A549 (cell line): Measurements from ENCODE around the gene CACNA1C.

Experiments
- EP300 ChIP-seq, 2 experiments: fragments of >200 bp; sonication (Bioruptor Twin); formaldehyde crosslinking; IDR thresholded peaks; 2 replicates in 1 of 2; 3 replicates in 1 of 2; pipeline ENCODE4 v1.6.1; 2016 to 2017
- MAFK ChIP-seq: fragments of 450-650 bp; IDR thresholded peaks from 2 replicates; pipeline ENCODE4 v1.6.1; 2014; ENCODE audit not compliant: partially characterized antibody
- MAZ ChIP-seq: fragments of 150-350 bp; IDR thresholded peaks from 2 replicates; pipeline ENCODE4 v1.6.1; 2014; ENCODE audit warnings: antibody characterized with exemption, low read depth, low read length, borderline replicate concordance
- NFE2L2 ChIP-seq: fragments of 150-350 bp; conservative IDR thresholded peaks from 2 replicates; pipeline ENCODE4 v1.6.1; 2014; ENCODE audit warnings: low read length
- POLR2A ChIP-seq: IDR thresholded peaks from 2 replicates; pipeline ENCODE4 v1.6.1; 2012; ENCODE audit warnings: mild to moderate bottlenecking, low read length
- POLR2AphosphoS2 ChIP-seq: conservative IDR thresholded peaks from 2 replicates; pipeline ENCODE4 v1.6.1; 2012; ENCODE audit warnings: low read length, improper control_type of control experiment, inconsistent platforms
- RAD21 ChIP-seq, 2 experiments: fragments of >200 bp in 1 of 2; sonication (Bioruptor Twin) in 1 of 2; formaldehyde crosslinking in 1 of 2; IDR thresholded peaks in 1 of 2; conservative IDR thresholded peaks in 1 of 2; 2 replicates in 1 of 2; 3 replicates in 1 of 2; pipeline ENCODE4 v1.6.1; 2012 to 2018; ENCODE audit warnings: inconsistent platforms in 1 of 2
- ZC3H11A ChIP-seq: fragments of 450-650 bp; IDR thresholded peaks from 2 replicates; pipeline ENCODE4 v1.6.1; 2014; ENCODE audit warnings: antibody characterized with exemption, mild to moderate bottlenecking
- TF ChIP-seq, protein P1 (sequence below): fragments of >200 bp; sonication (Bioruptor Twin); formaldehyde crosslinking; IDR thresholded peaks from 3 replicates; pipeline ENCODE4 v1.5.1; 2016
- TF ChIP-seq, protein P2 (sequence below): fragments of 200-600 bp; sonication (generic); IDR thresholded peaks from 2 replicates; pipeline ENCODE4 v1.6.1; 2016; ENCODE audit warnings: antibody characterized with exemption, mild to moderate bottlenecking, moderate library complexity

DNA sequence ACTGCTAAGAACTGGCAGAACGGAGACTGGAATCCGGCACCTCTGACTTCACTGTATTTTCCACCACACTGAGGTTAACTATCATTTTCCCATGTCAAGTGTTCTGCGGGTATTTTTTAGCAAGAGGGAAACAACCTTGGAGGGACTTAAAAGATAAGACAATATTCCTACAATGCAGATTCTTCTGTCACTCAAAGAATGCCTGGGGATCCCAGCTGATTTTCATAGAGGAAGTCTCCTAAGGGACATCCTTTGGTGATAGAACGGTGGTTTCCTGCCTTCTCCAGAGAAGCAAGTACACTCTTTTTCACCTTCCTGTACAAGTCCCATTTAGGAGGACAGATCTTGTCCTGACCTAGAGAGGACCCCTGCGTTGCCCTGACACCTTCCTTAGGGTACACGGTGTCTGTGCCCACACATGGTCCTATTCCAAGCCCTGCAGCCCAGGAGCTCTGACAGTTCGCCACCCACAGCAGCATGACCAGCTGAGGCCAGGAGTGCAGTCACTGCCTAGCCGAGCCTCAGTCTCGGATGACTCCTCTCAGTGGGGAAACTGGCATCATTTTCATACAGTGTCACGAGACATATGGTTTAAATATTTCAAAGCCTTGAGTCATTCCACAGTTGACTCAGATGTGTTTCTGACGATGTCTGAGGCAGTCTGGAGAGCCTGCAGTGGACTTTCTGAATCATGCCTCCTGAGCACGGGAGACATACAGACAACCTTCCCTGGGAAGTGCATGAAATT lies 560.7 kb downstream of the CACNA1C start:
- no peak for TF ChIP-seq MAFK
- TF ChIP-seq MAZ, result no peak
- TF ChIP-seq, protein P1, sequence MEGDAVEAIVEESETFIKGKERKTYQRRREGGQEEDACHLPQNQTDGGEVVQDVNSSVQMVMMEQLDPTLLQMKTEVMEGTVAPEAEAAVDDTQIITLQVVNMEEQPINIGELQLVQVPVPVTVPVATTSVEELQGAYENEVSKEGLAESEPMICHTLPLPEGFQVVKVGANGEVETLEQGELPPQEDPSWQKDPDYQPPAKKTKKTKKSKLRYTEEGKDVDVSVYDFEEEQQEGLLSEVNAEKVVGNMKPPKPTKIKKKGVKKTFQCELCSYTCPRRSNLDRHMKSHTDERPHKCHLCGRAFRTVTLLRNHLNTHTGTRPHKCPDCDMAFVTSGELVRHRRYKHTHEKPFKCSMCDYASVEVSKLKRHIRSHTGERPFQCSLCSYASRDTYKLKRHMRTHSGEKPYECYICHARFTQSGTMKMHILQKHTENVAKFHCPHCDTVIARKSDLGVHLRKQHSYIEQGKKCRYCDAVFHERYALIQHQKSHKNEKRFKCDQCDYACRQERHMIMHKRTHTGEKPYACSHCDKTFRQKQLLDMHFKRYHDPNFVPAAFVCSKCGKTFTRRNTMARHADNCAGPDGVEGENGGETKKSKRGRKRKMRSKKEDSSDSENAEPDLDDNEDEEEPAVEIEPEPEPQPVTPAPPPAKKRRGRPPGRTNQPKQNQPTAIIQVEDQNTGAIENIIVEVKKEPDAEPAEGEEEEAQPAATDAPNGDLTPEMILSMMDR, result no peak
- no peak for TF ChIP-seq ZC3H11A
- TF ChIP-seq EP300 (IDR thresholded peaks at IDR 0.05), result no peak
- no peak for TF ChIP-seq POLR2A
- no peak for TF ChIP-seq NFE2L2
- TF ChIP-seq RAD21 (conservative IDR thresholded peaks at IDR 0.05 in 1 of 2, IDR thresholded peaks at IDR 0.05 in 1 of 2), result no peak
- TF ChIP-seq, protein P2, sequence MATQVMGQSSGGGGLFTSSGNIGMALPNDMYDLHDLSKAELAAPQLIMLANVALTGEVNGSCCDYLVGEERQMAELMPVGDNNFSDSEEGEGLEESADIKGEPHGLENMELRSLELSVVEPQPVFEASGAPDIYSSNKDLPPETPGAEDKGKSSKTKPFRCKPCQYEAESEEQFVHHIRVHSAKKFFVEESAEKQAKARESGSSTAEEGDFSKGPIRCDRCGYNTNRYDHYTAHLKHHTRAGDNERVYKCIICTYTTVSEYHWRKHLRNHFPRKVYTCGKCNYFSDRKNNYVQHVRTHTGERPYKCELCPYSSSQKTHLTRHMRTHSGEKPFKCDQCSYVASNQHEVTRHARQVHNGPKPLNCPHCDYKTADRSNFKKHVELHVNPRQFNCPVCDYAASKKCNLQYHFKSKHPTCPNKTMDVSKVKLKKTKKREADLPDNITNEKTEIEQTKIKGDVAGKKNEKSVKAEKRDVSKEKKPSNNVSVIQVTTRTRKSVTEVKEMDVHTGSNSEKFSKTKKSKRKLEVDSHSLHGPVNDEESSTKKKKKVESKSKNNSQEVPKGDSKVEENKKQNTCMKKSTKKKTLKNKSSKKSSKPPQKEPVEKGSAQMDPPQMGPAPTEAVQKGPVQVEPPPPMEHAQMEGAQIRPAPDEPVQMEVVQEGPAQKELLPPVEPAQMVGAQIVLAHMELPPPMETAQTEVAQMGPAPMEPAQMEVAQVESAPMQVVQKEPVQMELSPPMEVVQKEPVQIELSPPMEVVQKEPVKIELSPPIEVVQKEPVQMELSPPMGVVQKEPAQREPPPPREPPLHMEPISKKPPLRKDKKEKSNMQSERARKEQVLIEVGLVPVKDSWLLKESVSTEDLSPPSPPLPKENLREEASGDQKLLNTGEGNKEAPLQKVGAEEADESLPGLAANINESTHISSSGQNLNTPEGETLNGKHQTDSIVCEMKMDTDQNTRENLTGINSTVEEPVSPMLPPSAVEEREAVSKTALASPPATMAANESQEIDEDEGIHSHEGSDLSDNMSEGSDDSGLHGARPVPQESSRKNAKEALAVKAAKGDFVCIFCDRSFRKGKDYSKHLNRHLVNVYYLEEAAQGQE, result no peak
- TF ChIP-seq POLR2AphosphoS2, result no peak
